Keratinocyte (primary cell): ENCODE data around the gene TMEM86A. TPM values are rescaled to one million over a fixed set of nuclear protein-coding genes. Genes with fewer than 3 reads are reported as not detected.

Source experiments
- DNase-seq: peaks from one replicate; pipeline ENCODE4 v3.0.0-alpha.2; 2011; ENCODE audit warnings: low read depth, missing footprints, low spot score
- FAIRE-seq: peaks from 2 replicates; lab custom pipeline; 2011; peaks lifted over from hg19 to GRCh38; lab: Jason Lieb, UNC
- H2AFZ ChIP-seq: 2 replicates; pipeline ENCODE4 v1.6.0; 2012; ENCODE audit warnings: low read length, control low read depth, inconsistent platforms; ENCODE audit not compliant: control insufficient read depth
- H3K27ac ChIP-seq: 2 replicates; pipeline ENCODE4 v1.5.1; 2011; ENCODE audit warnings: low read length; ENCODE audit not compliant: control insufficient read depth, insufficient read depth
- H3K27me3 ChIP-seq: 3 replicates; pipeline ENCODE4 v1.6.0; 2011; ENCODE audit warnings: low read length; ENCODE audit not compliant: control insufficient read depth, insufficient read depth; ENCODE audit errors: extremely low read depth
- H3K36me3 ChIP-seq, 2 experiments: 2 replicates in 1 of 2; 3 replicates in 1 of 2; pipeline ENCODE4 v1.5.1; 2011; ENCODE audit warnings: low read length in 2 of 2, mild to moderate bottlenecking in 1 of 2; ENCODE audit not compliant: control insufficient read depth in 2 of 2, insufficient read depth in 2 of 2; ENCODE audit errors: extremely low read depth in 1 of 2
- H3K4me1 ChIP-seq: 3 replicates; pipeline ENCODE4 v1.5.1; 2011; ENCODE audit warnings: low read length; ENCODE audit not compliant: control insufficient read depth, insufficient read depth; ENCODE audit errors: extremely low read depth
- H3K4me2 ChIP-seq: 3 replicates; pipeline ENCODE4 v1.6.0; 2011; ENCODE audit warnings: low read depth, low read length; ENCODE audit not compliant: control insufficient read depth, insufficient read depth; ENCODE audit errors: extremely low read depth
- H3K4me3 ChIP-seq, 3 experiments: fragments of 200-600 bp in 1 of 3; sonication (generic) in 1 of 3; 2 replicates in 2 of 3; 3 replicates in 1 of 3; pipeline ENCODE4 v1.5.1; 2011 to 2016; ENCODE audit warnings: low read length in 3 of 3, mild to moderate bottlenecking in 3 of 3, control low read depth in 2 of 3, inconsistent platforms in 1 of 3, low read depth in 1 of 3, mixed read lengths in 1 of 3, mixed run types in 1 of 3, moderate library complexity in 1 of 3; ENCODE audit not compliant: control insufficient read depth in 2 of 3, insufficient read depth in 2 of 3; ENCODE audit errors: extremely low read depth in 1 of 3
- H3K79me2 ChIP-seq: 2 replicates; pipeline ENCODE4 v1.6.0; 2012; ENCODE audit warnings: low read length; ENCODE audit not compliant: control insufficient read depth, insufficient read depth
- H3K9ac ChIP-seq: 3 replicates; pipeline ENCODE4 v1.6.0; 2011; ENCODE audit warnings: low read length; ENCODE audit not compliant: control insufficient read depth, insufficient read depth; ENCODE audit errors: extremely low read depth
- H3K9me1 ChIP-seq: 3 replicates; pipeline ENCODE4 v1.6.0; 2011; ENCODE audit warnings: low read length; ENCODE audit not compliant: control insufficient read depth, insufficient read depth; ENCODE audit errors: extremely low read depth
- H3K9me3 ChIP-seq: 2 replicates; pipeline ENCODE4 v1.5.1; 2012; ENCODE audit warnings: low read depth, low read length; ENCODE audit not compliant: control insufficient read depth
- H4K20me1 ChIP-seq: 3 replicates; pipeline ENCODE4 v1.6.0; 2011; ENCODE audit warnings: low read length; ENCODE audit not compliant: control insufficient read depth, insufficient read depth; ENCODE audit errors: extremely low read depth
- CTCF ChIP-seq, 3 experiments: IDR thresholded peaks in 1 of 3; conservative IDR thresholded peaks in 1 of 3; optimal IDR thresholded peaks in 1 of 3; 2 replicates in 2 of 3; 3 replicates in 1 of 3; pipeline versions ENCODE3 to v1.5.1; 2011; ENCODE audit warnings: low read length in 3 of 3, mild to moderate bottlenecking in 3 of 3, moderate library complexity in 2 of 3, control low read depth in 1 of 3, inconsistent platforms in 1 of 3; ENCODE audit not compliant: insufficient read depth in 2 of 3; ENCODE audit errors: extremely low read depth in 1 of 3
- EZH2 ChIP-seq: IDR thresholded peaks from one replicate; pipeline ENCODE4 v1.6.1; 2012; ENCODE audit warnings: inconsistent platforms, mild to moderate bottlenecking, low read length, moderate library complexity
- dilution Hi-C: fragments of 300-500 bp; cut with MboI; formaldehyde crosslinking; loops from one replicate; pipeline ENCODE4 v1.7.0; 2020; ENCODE audit warnings: low sequenced_read_pairs; ENCODE audit not compliant: extremely low pct_ligation_motif_present
- polyA plus RNA-seq, 5 experiments: library from polyadenylated mRNA; depleted of rRNA in 3 of 5; stranded (reverse) in 3 of 5; stranded (forward) in 1 of 5; unstranded in 1 of 5; fragments of >200 nt; gene quantifications; 1 replicate in 1 of 5; 2 replicates in 3 of 5; 3 replicates in 1 of 5; pipeline versions ENCODE4 v1.2.1 to v1.2.3, GENCODE V29; 2011 to 2012; ENCODE audit warnings: missing spikeins in 2 of 5, low read depth in 1 of 5, low replicate concordance in 1 of 5

Gene TMEM86A
- polyA plus RNA-seq, 1 donor (not counting 4 experiments of a cell fraction or from before 2014, with no cell fraction given): 2.5 TPM

DNA sequence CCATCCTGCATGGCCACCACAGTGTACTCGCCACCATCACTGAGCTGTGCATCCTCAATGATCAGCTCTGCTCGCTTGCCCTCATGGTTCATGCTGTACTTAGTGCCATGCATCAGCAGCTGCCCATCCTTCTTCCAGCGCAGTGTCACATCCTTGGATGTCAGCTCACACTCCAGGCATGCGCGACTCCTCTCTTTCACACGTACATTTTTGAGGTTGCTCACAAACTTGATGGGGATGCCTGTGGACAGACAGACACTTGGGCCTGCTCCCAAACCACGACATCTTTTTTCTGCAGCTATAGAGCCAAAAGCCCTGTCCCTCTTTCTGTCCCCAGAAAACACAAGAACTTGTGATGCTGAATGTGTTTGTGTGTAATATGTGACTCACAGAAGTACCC is 16.9 kb downstream of the TMEM86A start:
- FAIRE-seq: no peak
- Histone ChIP-seq H3K4me3 (no peak overlapping the region), H3K4me2 (no peak overlapping the region), H3K9me1 (no peaks in the 10 kb centered on the region), H3K9me3 (no peaks in the 10 kb centered on the region), H4K20me1 (no peaks in the 10 kb centered on the region), H3K27me3 (no peaks in the 10 kb centered on the region), H3K79me2 (no peaks in the 10 kb centered on the region), H3K36me3 (no peaks in the 10 kb centered on the region), H3K27ac (no peak overlapping the region), H3K9ac (no peak overlapping the region), H2AFZ (no peak overlapping the region), H3K4me1 (peaks cover under 1% of the 10 kb centered on the region)
- dilution Hi-C loops: no loop called here
- DNase-seq: no peak
- no peak for TF ChIP-seq EZH2
- TF ChIP-seq CTCF (optimal IDR thresholded peaks at IDR 0.05 in 1 of 3, IDR thresholded peaks at IDR 0.05 in 1 of 3, conservative IDR thresholded peaks at IDR 0.05 in 1 of 3; ENCODE audit: extremely low read depth in 1 of 3, insufficient read depth in 2 of 3, low read length in 3 of 3): no peak

DNA sequence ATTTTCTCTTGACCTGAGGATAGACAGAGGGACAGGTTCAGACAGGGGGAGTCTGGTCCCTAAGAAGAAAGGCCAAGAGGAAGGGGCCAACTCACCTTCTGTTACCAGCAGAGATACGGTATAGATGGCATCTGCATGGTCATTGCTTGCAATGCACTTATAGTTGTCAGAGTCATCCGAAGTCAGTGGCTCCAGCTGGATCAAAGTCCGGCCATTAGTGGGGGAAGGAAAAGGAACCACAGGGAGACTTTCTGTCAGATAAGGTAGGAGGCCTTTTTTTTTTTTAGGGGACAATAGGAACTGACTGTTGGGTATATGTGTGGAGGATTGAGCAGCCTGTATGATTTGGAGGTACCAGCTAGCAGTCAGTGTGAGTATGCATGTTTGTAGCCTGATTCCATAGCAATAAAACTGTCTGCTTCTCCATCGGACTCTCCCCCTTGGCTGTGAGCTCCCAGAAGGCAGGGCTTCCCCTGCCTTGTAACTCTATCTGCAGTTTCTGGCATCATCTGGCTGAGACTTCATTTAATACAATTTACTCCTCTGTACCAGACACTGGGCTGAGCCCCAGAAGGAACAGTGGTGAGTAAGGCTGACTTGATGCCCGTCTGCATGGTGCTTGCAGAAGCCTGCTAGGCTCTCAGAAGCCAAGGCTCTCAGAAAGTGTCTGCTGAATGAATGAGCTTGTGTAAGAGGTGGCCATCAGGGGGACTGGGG is 21.7 kb downstream of the TMEM86A start:
- Histone ChIP-seq H2AFZ (peak overlapping the region; percentile 41), H3K79me2 (no peaks in the 10 kb centered on the region), H3K36me3 (no peaks in the 10 kb centered on the region), H3K4me1 (peaks cover 23% of the 10 kb centered on the region), H3K27me3 (no peaks in the 10 kb centered on the region), H3K27ac (peak overlapping the region; percentile 4), H3K9me3 (no peaks in the 10 kb centered on the region), H3K9me1 (no peaks in the 10 kb centered on the region), H3K4me3 (no peak overlapping the region), H3K4me2 (peak overlapping the region; percentile 94), H4K20me1 (no peaks in the 10 kb centered on the region), H3K9ac (no peak overlapping the region)
- FAIRE-seq (no peak), DNase-seq (no peak)
- no peak for TF ChIP-seq EZH2
- no peak for TF ChIP-seq CTCF (optimal IDR thresholded peaks at IDR 0.05 in 1 of 3, IDR thresholded peaks at IDR 0.05 in 1 of 3, conservative IDR thresholded peaks at IDR 0.05 in 1 of 3; ENCODE audit: extremely low read depth in 1 of 3, insufficient read depth in 2 of 3, low read length in 3 of 3)
- dilution Hi-C loops: no loop called here
